Activated naive CD8-positive, alpha-beta T cell treated with anti-CD3 and anti-CD28 coated beads, Interleukin-2, amount 50 U/mL, for 24 hours (primary cell): ENCODE results near the gene STARD5.
A peak's percentile ranks its signal among the peaks of the same experiment; 100 is the strongest.

Source experiments
- ATAC-seq: fragments of 150-1000 bp; cut with Tn5 transposase; one replicate; pipeline ENCODE4 v1.10.0; 2021
- DNase-seq: peaks from one replicate; pipeline ENCODE4 v3.0.0; 2021
- H3K27ac Mint-ChIP-seq: one replicate; pipeline ENCODE4 v1.8.0; 2021; ENCODE audit warnings: mild to moderate bottlenecking, mixed read lengths
- H3K27me3 Mint-ChIP-seq: one replicate; pipeline ENCODE4 v1.8.0; 2021; ENCODE audit warnings: mixed read lengths
- H3K36me3 Mint-ChIP-seq: one replicate; pipeline ENCODE4 v1.8.0; 2021; ENCODE audit warnings: low read depth, mixed read lengths
- H3K4me1 Mint-ChIP-seq: one replicate; pipeline ENCODE4 v1.8.0; 2021; ENCODE audit warnings: mixed read lengths
- H3K4me3 Mint-ChIP-seq: one replicate; pipeline ENCODE4 v1.8.0; 2021; ENCODE audit warnings: mild to moderate bottlenecking, moderate library complexity, mixed read lengths
- H3K9me3 Mint-ChIP-seq: one replicate; pipeline ENCODE4 v1.8.0; 2021; ENCODE audit warnings: mixed read lengths

STARD5 gene

DNA sequence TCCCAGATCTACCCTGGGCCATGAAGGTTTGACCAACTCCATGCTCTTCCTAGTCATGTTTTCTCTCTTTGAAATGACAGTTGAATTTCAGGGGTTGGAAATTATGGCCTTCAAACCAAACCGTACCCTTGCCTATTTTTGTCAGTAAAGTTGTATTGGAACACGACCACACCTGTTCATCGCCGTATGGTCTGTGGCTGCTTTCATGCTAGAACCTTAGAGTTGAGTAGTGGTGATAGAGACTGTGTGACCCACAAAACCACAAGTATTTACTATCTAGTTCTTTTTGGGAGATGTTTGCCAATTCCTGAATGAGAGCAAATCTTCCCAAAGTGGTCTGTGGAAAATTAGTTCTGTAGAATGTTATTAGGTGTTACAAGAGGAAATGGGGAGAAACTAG is 24.0 kb upstream of the STARD5 start:
- Mint-ChIP-seq H3K36me3 (peaks cover 1% of the 10 kb centered on the region), H3K4me1 (peaks cover 5% of the 10 kb centered on the region), H3K9me3 (no peaks in the 10 kb centered on the region), H3K27ac (no peak overlapping the region), H3K4me3 (no peak overlapping the region), H3K27me3 (no peaks in the 10 kb centered on the region)
- no peak for ATAC-seq
- DNase-seq, result no peak

DNA sequence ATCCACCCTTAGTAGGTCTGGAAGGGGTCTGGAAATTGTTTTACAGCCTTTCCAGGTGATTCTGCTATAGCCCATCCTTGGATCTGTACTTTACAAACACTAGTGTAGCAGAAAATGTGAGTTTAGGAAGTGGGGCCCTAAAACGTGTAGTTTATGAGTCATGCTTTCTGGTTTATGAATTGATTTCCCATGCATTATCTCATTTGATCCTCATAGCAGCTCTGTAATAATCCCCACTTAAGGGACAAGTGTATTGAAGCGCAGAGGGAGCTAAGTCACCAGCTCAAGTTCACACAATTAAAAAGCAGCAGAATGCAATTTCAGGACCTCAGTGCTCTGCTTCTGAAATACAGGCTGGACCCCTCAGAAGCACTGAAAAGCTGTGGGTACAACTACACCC is 22.7 kb upstream of the STARD5 start:
- Mint-ChIP-seq H3K36me3 (peaks cover 1% of the 10 kb centered on the region), H3K9me3 (no peaks in the 10 kb centered on the region), H3K27me3 (no peaks in the 10 kb centered on the region), H3K4me3 (no peak overlapping the region), H3K4me1 (peaks cover 5% of the 10 kb centered on the region), H3K27ac (no peak overlapping the region)
- ATAC-seq, result no peak
- no peak for DNase-seq

GRCh38 chr15:81343371-81343770 is 19.4 kb upstream of the STARD5 start:
- Mint-ChIP-seq H3K27ac (no peak overlapping the region), H3K36me3 (peaks cover 1% of the 10 kb centered on the region), H3K4me1 (peaks cover 5% of the 10 kb centered on the region), H3K4me3 (no peak overlapping the region), H3K27me3 (no peaks in the 10 kb centered on the region), H3K9me3 (no peaks in the 10 kb centered on the region)
- no peak for DNase-seq
- ATAC-seq, result no peak

DNA sequence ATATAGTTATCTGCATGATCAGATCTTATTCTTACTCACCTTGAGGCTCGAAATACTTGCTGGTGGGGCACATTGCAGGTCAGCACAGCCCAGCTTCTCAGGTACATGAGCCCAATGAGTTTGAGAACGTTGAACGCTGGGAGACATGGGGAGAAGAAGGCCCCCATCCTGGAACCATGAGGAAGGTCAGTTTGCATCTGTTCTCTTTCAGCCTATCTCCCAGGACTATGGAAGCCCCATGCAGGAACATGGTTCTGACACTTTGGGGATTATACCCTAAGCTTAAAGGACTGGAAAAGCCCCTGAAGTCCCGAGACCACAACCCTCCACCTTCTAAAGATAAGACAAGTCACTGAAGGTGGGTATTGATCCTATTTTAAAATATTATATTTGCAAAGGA is 17.4 kb upstream of the STARD5 start:
- Mint-ChIP-seq H3K9me3 (no peaks in the 10 kb centered on the region), H3K27me3 (no peaks in the 10 kb centered on the region), H3K4me1 (peaks cover 5% of the 10 kb centered on the region), H3K36me3 (peaks cover 1% of the 10 kb centered on the region), H3K4me3 (no peak overlapping the region), H3K27ac (no peak overlapping the region)
- ATAC-seq (no peak), DNase-seq (no peak)

GRCh38 chr15:81339851-81340250 is 15.9 kb upstream of the STARD5 start:
- Mint-ChIP-seq H3K27me3 (no peaks in the 10 kb centered on the region), H3K36me3 (peaks cover 1% of the 10 kb centered on the region), H3K27ac (no peak overlapping the region), H3K4me1 (peaks cover 5% of the 10 kb centered on the region), H3K4me3 (no peak overlapping the region), H3K9me3 (no peaks in the 10 kb centered on the region)
- no peak for DNase-seq
- ATAC-seq, result no peak

GRCh38 chr15:81339321-81339720 is 15.4 kb upstream of the STARD5 start:
- Mint-ChIP-seq H3K27me3 (no peaks in the 10 kb centered on the region), H3K27ac (no peak overlapping the region), H3K4me3 (no peak overlapping the region), H3K4me1 (peaks cover 5% of the 10 kb centered on the region), H3K9me3 (no peaks in the 10 kb centered on the region), H3K36me3 (peaks cover 1% of the 10 kb centered on the region)
- ATAC-seq, result no peak
- no peak for DNase-seq

- Mint-ChIP-seq H3K27me3 (no peaks in the 10 kb centered on the region), H3K4me3 (no peak overlapping the region), H3K27ac (no peak overlapping the region), H3K9me3 (no peaks in the 10 kb centered on the region), H3K36me3 (no peaks in the 10 kb centered on the region), H3K4me1 (peaks cover 5% of the 10 kb centered on the region)
- ATAC-seq (no peak), DNase-seq (no peak)
Measured at GRCh38 chr15:81338170-81339007, 14.4 kb upstream of the STARD5 start.

DNA sequence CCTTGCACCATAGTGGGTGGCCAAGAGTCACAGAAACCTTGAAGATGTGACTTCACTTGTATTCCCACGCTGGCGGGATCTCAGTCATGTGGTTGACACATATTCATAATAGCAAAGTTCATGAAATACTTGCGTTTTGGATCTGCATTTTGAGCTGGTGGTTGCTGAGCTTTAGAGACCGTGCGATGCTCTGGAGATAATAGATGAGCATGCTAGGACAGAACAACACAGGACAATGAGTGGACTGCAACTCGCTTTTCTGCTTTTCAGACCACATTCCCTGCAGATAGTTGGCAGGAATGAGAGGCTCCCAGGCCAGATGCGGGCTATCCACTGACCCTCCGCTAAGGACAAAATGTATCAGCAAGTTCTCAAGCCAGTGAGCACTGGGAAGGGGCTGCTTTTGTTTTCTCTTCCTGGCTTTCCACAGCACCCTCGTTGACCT is 13.8 kb upstream of the STARD5 start:
- Mint-ChIP-seq H3K9me3 (no peaks in the 10 kb centered on the region), H3K27ac (no peak overlapping the region), H3K36me3 (no peaks in the 10 kb centered on the region), H3K4me3 (no peak overlapping the region), H3K27me3 (no peaks in the 10 kb centered on the region), H3K4me1 (peaks cover 7% of the 10 kb centered on the region)
- DNase-seq (no peak), ATAC-seq (no peak)

GRCh38 chr15:81337241-81337640 is 13.3 kb upstream of the STARD5 start:
- H3K27ac Mint-ChIP-seq, result no peak overlapping the region
- DNase-seq, result no peak
- H3K4me3 Mint-ChIP-seq, result no peak overlapping the region
- ATAC-seq, result no peak
- peaks cover 7% of the 10 kb centered on the region for H3K4me1 Mint-ChIP-seq
- no peaks in the 10 kb centered on the region for H3K36me3 Mint-ChIP-seq
- H3K9me3 Mint-ChIP-seq, result no peaks in the 10 kb centered on the region
- H3K27me3 Mint-ChIP-seq, result no peaks in the 10 kb centered on the region

GRCh38 chr15:81336568-81336967 is 12.6 kb upstream of the STARD5 start:
- no peaks in the 10 kb centered on the region for H3K36me3 Mint-ChIP-seq
- no peak overlapping the region for H3K4me3 Mint-ChIP-seq
- H3K4me1 Mint-ChIP-seq, result peaks cover 8% of the 10 kb centered on the region
- ATAC-seq, result peak; percentile 61
- H3K9me3 Mint-ChIP-seq, result no peaks in the 10 kb centered on the region
- DNase-seq, result no peak
- H3K27me3 Mint-ChIP-seq, result no peaks in the 10 kb centered on the region
- H3K27ac Mint-ChIP-seq, result no peak overlapping the region

DNA sequence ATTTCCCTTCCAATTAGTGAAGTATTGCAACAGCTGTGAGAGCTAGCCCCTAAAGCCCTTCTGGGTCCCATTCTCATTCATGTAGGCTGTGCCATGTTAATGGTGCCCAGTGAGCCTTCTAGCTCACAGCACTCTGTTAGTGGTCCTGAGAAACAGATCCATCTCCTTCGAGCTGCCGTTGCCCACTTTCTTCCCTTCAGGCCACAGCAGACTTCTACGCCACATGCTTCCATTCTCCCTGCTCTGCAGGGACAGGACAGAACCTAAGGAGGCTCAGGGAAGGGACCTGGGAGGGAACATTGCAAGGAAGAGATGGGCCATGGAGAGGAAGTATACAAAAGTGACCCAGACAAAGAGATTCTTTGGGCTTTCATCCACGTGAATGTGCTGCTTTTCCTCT is 11.7 kb upstream of the STARD5 start:
- Mint-ChIP-seq H3K9me3 (no peaks in the 10 kb centered on the region), H3K4me3 (no peak overlapping the region), H3K27me3 (no peaks in the 10 kb centered on the region), H3K27ac (no peak overlapping the region), H3K4me1 (peaks cover 12% of the 10 kb centered on the region), H3K36me3 (no peaks in the 10 kb centered on the region)
- ATAC-seq, result no peak
- DNase-seq, result no peak

GRCh38 chr15:81334768-81335435 is 11.0 kb upstream of the STARD5 start:
- H3K27me3 Mint-ChIP-seq, result no peaks in the 10 kb centered on the region
- DNase-seq, result no peak
- H3K9me3 Mint-ChIP-seq, result no peaks in the 10 kb centered on the region
- no peak overlapping the region for H3K4me3 Mint-ChIP-seq
- no peaks in the 10 kb centered on the region for H3K36me3 Mint-ChIP-seq
- H3K4me1 Mint-ChIP-seq, result peaks cover 13% of the 10 kb centered on the region
- no peak for ATAC-seq
- H3K27ac Mint-ChIP-seq, result no peak overlapping the region

- no peaks in the 10 kb centered on the region for H3K27me3 Mint-ChIP-seq
- H3K4me1 Mint-ChIP-seq, result peaks cover 15% of the 10 kb centered on the region
- no peak overlapping the region for H3K4me3 Mint-ChIP-seq
- H3K9me3 Mint-ChIP-seq, result no peaks in the 10 kb centered on the region
- H3K36me3 Mint-ChIP-seq, result no peaks in the 10 kb centered on the region
- no peak overlapping the region for H3K27ac Mint-ChIP-seq
- no peak for DNase-seq
- no peak for ATAC-seq
Measured at GRCh38 chr15:81333363-81333762, 9.4 kb upstream of the STARD5 start.

- Mint-ChIP-seq H3K27me3 (no peaks in the 10 kb centered on the region), H3K4me3 (no peak overlapping the region), H3K9me3 (no peaks in the 10 kb centered on the region), H3K4me1 (peaks cover 19% of the 10 kb centered on the region), H3K36me3 (no peaks in the 10 kb centered on the region), H3K27ac (no peak overlapping the region)
- DNase-seq (no peak), ATAC-seq (no peak)
Measured at GRCh38 chr15:81332326-81332725, 8.4 kb upstream of the STARD5 start.

GRCh38 chr15:81331600-81331999 is 7.7 kb upstream of the STARD5 start:
- no peak for DNase-seq
- Mint-ChIP-seq H3K27ac (no peak overlapping the region), H3K4me3 (no peak overlapping the region), H3K9me3 (no peaks in the 10 kb centered on the region), H3K36me3 (no peaks in the 10 kb centered on the region), H3K27me3 (no peaks in the 10 kb centered on the region), H3K4me1 (peaks cover 18% of the 10 kb centered on the region)
- ATAC-seq, result no peak
